DND-41 (cell line): ENCODE data around the gene TMEM161B.
"Not testable (repeated sequence)": the region's sequence is repeated elsewhere in the genome, so short reads cannot be mapped to it uniquely, and the experiment has no call there.

Experiments
- ATAC-seq: fragments of 200-7000 bp; cut with Tn5 transposase; 3 replicates; pipeline ENCODE4 v1.9.1; 2021; ENCODE audit warnings: low read depth; ENCODE audit not compliant: insufficient read depth
- DNase-seq: peaks from one replicate; pipeline ENCODE4 v3.0.0-alpha.2; 2020
- H2AFZ ChIP-seq: 2 replicates; pipeline ENCODE4 v1.6.0; 2012; ENCODE audit warnings: low read depth, low read length
- H3K27ac ChIP-seq: 2 replicates; pipeline ENCODE4 v1.5.1; 2012; ENCODE audit warnings: low read length, inconsistent platforms
- H3K27me3 ChIP-seq: fragments of 200-600 bp; sonication (generic); 2 replicates; pipeline ENCODE4 v1.6.0; 2012; ENCODE audit warnings: low read length, mild to moderate bottlenecking, inconsistent platforms; ENCODE audit not compliant: insufficient read depth, poor library complexity
- H3K36me3 ChIP-seq: 2 replicates; pipeline ENCODE4 v1.5.1; 2012; ENCODE audit warnings: low read length, inconsistent platforms; ENCODE audit not compliant: insufficient read depth
- H3K4me1 ChIP-seq: 2 replicates; pipeline ENCODE4 v1.5.1; 2012; ENCODE audit warnings: mild to moderate bottlenecking, low read length; ENCODE audit not compliant: insufficient read depth
- H3K4me2 ChIP-seq: 2 replicates; pipeline ENCODE4 v1.6.0; 2012; ENCODE audit warnings: mild to moderate bottlenecking, moderate library complexity, low read length, inconsistent platforms; ENCODE audit not compliant: insufficient read depth
- H3K4me3 ChIP-seq, 2 experiments: fragments of 200-600 bp in 1 of 2; shearing (Covaris generic) in 1 of 2; 2 replicates each; pipeline ENCODE4 v1.5.1; 2012 to 2016; ENCODE audit warnings: inconsistent platforms in 2 of 2, low read length in 2 of 2, mild to moderate bottlenecking in 2 of 2, low read depth in 1 of 2, moderate library complexity in 1 of 2
- H3K79me2 ChIP-seq: 2 replicates; pipeline ENCODE4 v1.6.0; 2012; ENCODE audit warnings: low read length, inconsistent platforms; ENCODE audit not compliant: insufficient read depth
- H3K9ac ChIP-seq: 2 replicates; pipeline ENCODE4 v1.6.0; 2012; ENCODE audit warnings: low read depth, mild to moderate bottlenecking, inconsistent platforms, low read length, moderate library complexity
- H3K9me3 ChIP-seq: 2 replicates; pipeline ENCODE4 v1.5.1; 2012; ENCODE audit warnings: low read length, moderate library complexity, mild to moderate bottlenecking, inconsistent platforms; ENCODE audit not compliant: insufficient read depth, severe bottlenecking
- H4K20me1 ChIP-seq: 2 replicates; pipeline ENCODE4 v1.6.0; 2012; ENCODE audit warnings: low read length; ENCODE audit not compliant: insufficient read depth
- CTCF ChIP-seq: IDR thresholded peaks from 2 replicates; pipeline ENCODE4 v1.5.1; 2012; ENCODE audit warnings: borderline replicate concordance, low read length, moderate library complexity, mild to moderate bottlenecking; ENCODE audit not compliant: poor library complexity, severe bottlenecking; ENCODE audit errors: extremely low read depth
- EZH2 ChIP-seq: IDR thresholded peaks from 3 replicates; pipeline ENCODE4 v1.6.1; 2012; ENCODE audit warnings: borderline replicate concordance, low read depth, mild to moderate bottlenecking, moderate library complexity, low read length, inconsistent platforms; ENCODE audit not compliant: severe bottlenecking

The TMEM161B gene

GRCh38 chr5:88244686-88245085, 24.0 kb downstream of the TMEM161B start:
- no peak for TF ChIP-seq CTCF
- TF ChIP-seq EZH2, result no peak
- no peak overlapping the region for H3K4me3 ChIP-seq
- H2AFZ ChIP-seq, result no peak overlapping the region
- 0 out of 2 replicates have a peak, but pooled peaks cover 3% of the 10 kb centered on the region for H3K36me3 ChIP-seq
- peaks cover 93% of the 10 kb centered on the region for H3K79me2 ChIP-seq
- no peaks in the 10 kb centered on the region for H3K27me3 ChIP-seq
- H3K4me1 ChIP-seq, result no peaks in the 10 kb centered on the region
- peaks cover 35% of the 10 kb centered on the region; the same call in 1 of the 2 replicates for H4K20me1 ChIP-seq
- ATAC-seq (no peak), DNase-seq (no peak)
- H3K9ac ChIP-seq, result no peak overlapping the region
- no peak overlapping the region for H3K4me2 ChIP-seq
- no peak overlapping the region for H3K27ac ChIP-seq
- no peaks in the 10 kb centered on the region for H3K9me3 ChIP-seq

GRCh38 chr5:88243493-88243892, 25.2 kb downstream of the TMEM161B start:
- H3K27ac ChIP-seq, DNase-seq, H3K9me3 ChIP-seq, H3K4me2 ChIP-seq, H3K9ac ChIP-seq, H2AFZ ChIP-seq, H3K4me1 ChIP-seq, H3K27me3 ChIP-seq, H3K36me3 ChIP-seq, ATAC-seq, H3K4me3 ChIP-seq: not testable (repeated sequence)
- H4K20me1 ChIP-seq, result peaks cover 31% of the 10 kb centered on the region; the same call in 1 of the 2 replicates
- H3K79me2 ChIP-seq, result peaks cover 86% of the 10 kb centered on the region

- TF ChIP-seq CTCF (no peak), EZH2 (no peak)
- no peak overlapping the region for H3K4me3 ChIP-seq
- H3K4me2 ChIP-seq, result no peak overlapping the region
- no peaks in the 10 kb centered on the region for H3K9me3 ChIP-seq
- H3K36me3 ChIP-seq, result peaks cover 24% of the 10 kb centered on the region; the same call in 1 of the 2 replicates
- ATAC-seq, result no peak
- H3K27ac ChIP-seq, result no peak overlapping the region
- DNase-seq, result no peak
- H3K9ac ChIP-seq, result no peak overlapping the region
- no peaks in the 10 kb centered on the region for H3K27me3 ChIP-seq
- no peaks in the 10 kb centered on the region for H3K4me1 ChIP-seq
- H4K20me1 ChIP-seq, result peaks cover 17% of the 10 kb centered on the region; the same call in 1 of the 2 replicates
- no peak overlapping the region for H2AFZ ChIP-seq
- peaks cover 41% of the 10 kb centered on the region for H3K79me2 ChIP-seq
Observed at GRCh38 chr5:88238732-88239131, 29.9 kb downstream of the TMEM161B start.

GRCh38 chr5:88236866-88237642, 31.6 kb downstream of the TMEM161B start:
- Histone ChIP-seq H3K9ac (no peak overlapping the region), H3K4me1 (no peaks in the 10 kb centered on the region), H2AFZ (no peak overlapping the region), H3K4me3 (no peak overlapping the region), H3K79me2 (peaks cover 30% of the 10 kb centered on the region), H3K9me3 (no peaks in the 10 kb centered on the region), H4K20me1 (peaks cover 14% of the 10 kb centered on the region; the same call in 1 of the 2 replicates), H3K27ac (no peak overlapping the region), H3K36me3 (peaks cover 24% of the 10 kb centered on the region; the same call in 1 of the 2 replicates), H3K4me2 (no peak overlapping the region), H3K27me3 (no peaks in the 10 kb centered on the region)
- DNase-seq (no peak), ATAC-seq (no peak)
- TF ChIP-seq CTCF (no peak), EZH2 (no peak)
